ENCODE data around the gene DENND4A.

The DENND4A gene

DNA sequence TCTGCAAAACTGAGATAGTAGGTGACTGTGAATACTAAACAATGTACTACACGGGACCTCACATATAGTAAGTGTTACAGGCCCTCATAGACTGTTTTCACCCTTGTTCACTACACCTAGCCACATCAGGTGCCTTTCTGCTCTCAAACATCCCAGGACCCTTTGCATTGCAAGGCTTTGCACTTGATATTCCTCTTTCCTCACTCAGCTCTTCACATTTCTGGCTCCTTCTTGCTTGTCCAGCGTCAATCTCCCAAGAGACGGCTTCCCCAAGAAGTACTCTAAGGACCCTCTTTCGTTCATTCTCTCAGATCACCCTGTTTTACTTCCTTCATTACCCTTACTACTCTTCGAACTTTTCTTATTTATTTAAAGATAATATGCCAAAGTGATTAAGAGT lies 10.0 kb downstream of the DENND4A start:
- TF ChIP-seq GATA3 (IDR thresholded peaks at IDR 0.05; ENCODE audit: low read depth, low read length): no peak
- TF ChIP-seq GATA2 (IDR thresholded peaks at IDR 0.05; ENCODE audit: low read depth, low read length): no peak

DNA sequence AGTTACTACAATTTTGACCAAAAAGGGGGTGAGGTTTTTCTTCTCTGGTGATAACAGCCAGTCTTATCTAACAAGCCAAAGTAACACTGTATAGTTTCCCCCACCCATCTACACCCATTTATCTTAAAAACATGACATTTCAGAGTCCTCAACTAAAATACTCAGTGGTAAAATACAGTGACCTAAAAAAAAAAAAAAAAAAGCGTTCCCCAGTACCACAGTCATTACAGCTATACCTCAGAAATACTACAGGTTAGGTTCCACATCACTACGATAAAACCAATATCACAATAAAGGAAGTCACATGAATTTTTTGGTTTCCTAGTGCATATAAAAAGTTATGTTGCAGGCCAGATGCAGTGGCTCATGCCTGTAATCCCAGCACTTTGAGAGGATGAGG lies 13.8 kb downstream of the DENND4A start:
- TF ChIP-seq GATA3 (IDR thresholded peaks at IDR 0.05; ENCODE audit: low read depth, low read length) (no peak), GATA2 (IDR thresholded peaks at IDR 0.05; ENCODE audit: low read depth, low read length) (no peak)

DNA sequence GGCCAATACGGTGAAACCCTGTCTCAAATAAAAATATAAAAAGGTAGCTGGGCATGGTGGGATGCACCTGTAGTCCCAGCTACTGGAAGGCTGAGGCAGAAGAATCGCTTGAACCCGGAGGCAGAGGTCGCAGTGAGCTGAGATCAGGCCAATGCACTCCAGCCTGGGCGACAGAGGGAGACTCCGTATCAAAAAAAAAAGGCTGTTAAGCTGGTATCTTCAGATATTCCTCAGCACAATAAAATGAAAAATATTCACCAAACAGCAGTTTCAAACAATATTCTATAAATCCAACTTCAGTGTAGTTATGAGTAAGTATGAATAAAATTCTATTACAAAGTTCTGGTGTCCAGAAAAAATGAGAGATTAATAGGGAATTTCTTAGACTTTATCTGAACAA lies 14.2 kb downstream of the DENND4A start:
- TF ChIP-seq GATA3 (IDR thresholded peaks at IDR 0.05; ENCODE audit: low read depth, low read length): no peak
- TF ChIP-seq GATA2 (IDR thresholded peaks at IDR 0.05; ENCODE audit: low read depth, low read length): no peak

DNA sequence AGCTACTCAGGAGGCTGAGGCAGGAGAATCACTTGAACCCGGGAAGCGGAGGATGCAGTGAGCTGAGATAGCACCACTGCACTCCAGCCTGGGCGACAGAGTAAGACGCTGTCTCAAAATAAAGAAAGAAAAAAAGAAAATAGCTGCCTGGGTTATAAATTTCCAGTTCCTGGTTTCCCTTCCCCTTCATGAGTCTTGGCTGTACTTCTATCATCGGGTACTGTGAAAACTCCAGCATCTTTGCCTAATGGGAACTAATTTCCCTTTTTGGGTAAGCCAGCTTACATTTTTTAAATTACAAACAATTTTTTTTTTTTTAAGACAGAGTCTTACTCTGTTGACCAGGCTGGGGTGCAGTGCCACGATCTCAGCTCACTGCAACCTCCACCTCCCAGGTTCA lies 15.0 kb downstream of the DENND4A start:
- TF ChIP-seq GATA2 (IDR thresholded peaks at IDR 0.05; ENCODE audit: low read depth, low read length): no peak
- no peak for TF ChIP-seq GATA3 (IDR thresholded peaks at IDR 0.05; ENCODE audit: low read depth, low read length)

DNA sequence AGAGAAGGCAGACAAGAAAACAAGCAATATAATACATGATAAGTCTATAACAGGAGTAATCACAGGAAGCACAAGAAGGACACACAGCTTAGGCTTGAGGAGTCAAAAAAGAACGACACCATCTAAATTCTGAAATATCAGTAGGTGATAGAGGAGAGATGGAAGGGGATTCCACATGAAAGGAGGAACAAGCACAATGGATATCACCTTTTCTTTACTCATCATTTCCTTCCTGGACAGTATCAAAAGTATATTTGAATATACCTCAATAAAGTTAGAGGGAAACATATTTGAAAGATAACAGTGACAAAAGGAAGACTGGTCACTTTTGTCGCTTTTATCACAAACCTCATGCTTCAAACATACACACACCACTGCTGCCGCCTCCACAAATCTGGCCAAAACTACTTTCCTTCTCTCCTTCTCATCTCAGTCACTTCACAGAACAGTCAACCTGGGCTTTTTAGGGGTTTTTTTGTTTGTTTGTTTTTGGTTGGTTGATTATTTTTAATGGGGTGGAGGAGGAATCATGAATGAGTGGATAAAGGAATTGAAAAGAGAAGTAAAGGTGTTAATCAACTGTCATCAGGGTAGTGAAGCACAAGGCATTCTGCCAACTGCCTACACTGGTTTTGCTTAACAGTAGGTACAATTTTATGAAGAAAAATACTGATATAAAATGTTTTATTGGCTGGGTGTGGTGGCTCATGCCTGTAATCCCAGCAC lies 18.5 kb downstream of the DENND4A start:
- TF ChIP-seq GATA3 (IDR thresholded peaks at IDR 0.05; ENCODE audit: low read depth, low read length): no peak
- TF ChIP-seq GATA2 (IDR thresholded peaks at IDR 0.05; ENCODE audit: low read depth, low read length): no peak

DNA sequence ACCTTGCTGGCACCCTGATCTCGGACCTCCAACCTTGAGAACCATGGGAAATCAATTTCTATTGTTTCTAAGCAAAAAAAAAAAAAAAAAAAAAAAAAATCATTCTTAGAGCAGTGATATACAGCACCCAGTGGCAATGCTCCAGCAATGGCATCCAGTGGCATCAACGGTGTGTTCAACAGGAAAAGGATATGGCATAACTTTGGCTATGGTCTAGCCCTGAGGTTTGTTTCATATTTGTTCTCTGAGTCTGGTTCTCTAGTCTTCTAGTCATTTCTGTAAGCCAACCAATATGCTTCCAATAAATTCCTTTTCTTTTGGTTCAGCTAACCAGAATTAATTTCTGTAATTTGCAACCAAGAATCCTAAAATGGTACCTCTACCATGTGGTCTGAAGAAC lies 19.2 kb downstream of the DENND4A start:
- TF ChIP-seq GATA3 (IDR thresholded peaks at IDR 0.05; ENCODE audit: low read depth, low read length) (no peak), GATA2 (IDR thresholded peaks at IDR 0.05; ENCODE audit: low read depth, low read length) (no peak)

DNA sequence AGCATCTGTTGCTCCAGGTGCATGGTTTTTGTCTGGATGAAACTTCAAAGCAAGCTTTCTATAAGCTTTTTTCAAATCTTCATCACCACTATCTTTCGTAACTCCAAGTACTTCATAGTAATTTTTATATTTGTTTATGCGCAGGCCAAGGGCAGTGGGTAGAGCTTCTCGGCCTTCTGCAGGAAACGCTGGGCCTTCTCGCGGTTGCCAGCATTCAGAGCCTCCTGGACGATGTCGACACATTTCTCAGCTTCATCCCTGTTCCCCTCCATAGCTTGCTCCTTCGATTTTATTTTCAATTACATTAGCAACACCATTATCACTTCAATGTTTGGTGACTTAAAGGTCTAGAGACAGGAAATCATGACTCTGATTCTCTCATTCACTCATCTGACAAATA lies 20.2 kb downstream of the DENND4A start:
- no peak for TF ChIP-seq GATA3 (IDR thresholded peaks at IDR 0.05; ENCODE audit: low read depth, low read length)
- TF ChIP-seq GATA2 (IDR thresholded peaks at IDR 0.05; ENCODE audit: low read depth, low read length): no peak

DNA sequence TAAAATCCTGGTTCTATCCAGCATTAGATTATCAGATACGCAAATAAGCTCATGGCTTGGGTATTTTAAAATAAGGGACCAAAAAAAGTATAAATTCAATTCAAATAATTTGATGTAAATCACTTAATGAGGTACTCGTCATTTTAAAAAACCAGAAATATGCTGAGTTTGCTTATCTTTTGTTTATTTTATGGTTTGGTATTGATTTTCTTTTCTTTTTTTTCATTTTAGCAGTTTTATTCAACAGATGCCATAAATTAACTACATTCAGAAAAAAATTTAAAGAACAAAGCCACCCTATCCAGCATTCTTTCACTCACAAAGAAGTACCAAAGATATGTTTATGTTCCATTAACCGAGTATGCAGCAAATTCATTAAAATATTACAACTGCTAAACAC lies 22.6 kb downstream of the DENND4A start:
- no peak for TF ChIP-seq GATA3 (IDR thresholded peaks at IDR 0.05; ENCODE audit: low read depth, low read length)
- TF ChIP-seq GATA2 (IDR thresholded peaks at IDR 0.05; ENCODE audit: low read depth, low read length): no peak

DNA sequence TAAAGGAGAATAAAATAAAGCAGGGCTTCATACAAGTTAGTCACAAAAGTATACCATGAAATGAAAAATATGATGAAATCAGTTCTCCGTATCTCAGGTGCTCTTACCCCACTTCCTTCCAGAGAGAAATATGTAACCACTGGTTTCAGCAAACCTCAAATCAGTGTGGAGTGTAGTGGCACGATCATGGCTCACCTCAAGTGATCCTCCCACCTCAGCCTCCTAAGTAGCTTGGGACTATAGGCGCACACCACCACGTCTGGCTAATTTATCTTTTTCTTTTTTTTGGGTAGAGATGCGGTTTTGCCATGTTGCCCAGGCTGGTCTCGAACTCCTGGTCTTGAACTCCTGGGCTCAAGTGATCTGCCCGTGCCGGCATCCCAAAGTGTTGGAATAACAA lies 24.2 kb downstream of the DENND4A start:
- TF ChIP-seq GATA2 (IDR thresholded peaks at IDR 0.05; ENCODE audit: low read depth, low read length) (no peak), GATA3 (IDR thresholded peaks at IDR 0.05; ENCODE audit: low read depth, low read length) (no peak)

DNA sequence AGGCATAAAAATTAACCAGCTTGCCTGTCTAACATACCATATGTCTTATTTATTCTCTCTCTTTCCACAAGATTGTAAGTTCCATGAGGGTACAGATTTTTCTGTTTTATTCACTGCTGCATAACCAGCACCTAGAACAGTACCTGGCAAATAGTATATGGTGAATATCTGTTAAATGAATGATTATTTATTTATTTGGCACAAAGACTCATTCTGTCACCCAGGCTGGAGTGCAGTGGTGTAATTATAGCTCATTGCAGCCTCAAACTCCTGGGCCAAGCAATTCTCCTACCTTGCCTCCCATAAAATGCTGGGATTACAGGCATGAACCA lies 24.9 kb downstream of the DENND4A start:
- TF ChIP-seq GATA2 (IDR thresholded peaks at IDR 0.05; ENCODE audit: low read depth, low read length): no peak
- no peak for TF ChIP-seq GATA3 (IDR thresholded peaks at IDR 0.05; ENCODE audit: low read depth, low read length)

DNA sequence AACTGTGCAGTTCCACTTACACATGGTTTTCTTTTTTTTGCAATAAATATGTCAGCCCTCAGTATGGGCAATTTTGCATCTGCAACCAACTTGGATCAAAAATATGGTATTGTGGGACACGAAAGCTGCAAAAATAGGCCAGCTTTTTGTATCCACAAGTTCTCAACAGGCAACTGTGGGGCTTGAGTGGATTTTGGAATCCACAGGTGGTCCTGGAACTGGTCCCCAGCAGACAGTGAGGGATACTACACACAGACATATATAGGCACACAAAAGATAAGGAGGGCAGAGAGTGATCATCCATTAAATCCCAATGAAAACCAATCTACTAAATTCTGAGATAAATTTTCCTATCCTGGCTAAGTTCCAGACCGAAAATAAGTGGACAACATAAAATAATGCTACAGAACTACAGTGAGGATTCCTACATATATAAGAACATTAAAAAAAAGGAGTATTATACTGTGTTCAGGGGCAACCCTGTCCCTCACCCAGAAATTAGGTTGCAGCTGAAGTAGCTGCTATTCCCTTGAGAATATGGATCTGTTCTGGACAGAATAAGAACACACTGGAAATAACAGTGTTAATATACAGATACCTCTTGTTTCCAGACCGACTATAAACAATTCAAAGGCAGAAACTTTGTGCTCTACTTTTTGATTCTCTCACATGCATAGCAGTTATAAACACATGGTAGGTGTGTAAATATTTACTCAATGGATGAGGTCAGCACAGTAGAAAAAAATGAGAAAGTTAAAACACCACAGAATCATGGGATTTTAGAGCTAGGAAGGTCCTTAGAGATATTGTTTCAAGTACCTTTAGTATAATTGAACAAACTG lies 25.4 kb downstream of the DENND4A start:
- TF ChIP-seq GATA3 (IDR thresholded peaks at IDR 0.05; ENCODE audit: low read depth, low read length) (no peak), GATA2 (IDR thresholded peaks at IDR 0.05; ENCODE audit: low read depth, low read length) (no peak)

DNA sequence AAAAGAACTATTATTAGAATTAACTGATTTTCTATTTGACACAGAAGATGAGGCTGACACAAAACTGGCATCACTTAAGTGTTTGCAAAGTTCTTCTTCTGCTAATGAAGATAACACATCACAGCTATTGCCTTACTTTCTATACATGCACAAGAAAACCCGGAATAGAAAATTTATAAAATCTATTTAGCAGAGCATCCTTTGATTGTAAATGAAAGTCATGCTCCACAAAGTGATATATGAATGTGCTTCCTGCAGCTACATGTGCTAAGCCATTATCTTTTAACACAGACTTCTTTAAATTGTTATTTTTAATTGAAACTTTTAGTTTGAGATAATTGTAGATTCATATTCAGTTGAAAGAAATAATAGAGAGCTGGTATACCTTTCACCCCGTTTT lies 27.0 kb downstream of the DENND4A start:
- no peak for TF ChIP-seq GATA3 (IDR thresholded peaks at IDR 0.05; ENCODE audit: low read depth, low read length)
- no peak for TF ChIP-seq GATA2 (IDR thresholded peaks at IDR 0.05; ENCODE audit: low read depth, low read length)

DNA sequence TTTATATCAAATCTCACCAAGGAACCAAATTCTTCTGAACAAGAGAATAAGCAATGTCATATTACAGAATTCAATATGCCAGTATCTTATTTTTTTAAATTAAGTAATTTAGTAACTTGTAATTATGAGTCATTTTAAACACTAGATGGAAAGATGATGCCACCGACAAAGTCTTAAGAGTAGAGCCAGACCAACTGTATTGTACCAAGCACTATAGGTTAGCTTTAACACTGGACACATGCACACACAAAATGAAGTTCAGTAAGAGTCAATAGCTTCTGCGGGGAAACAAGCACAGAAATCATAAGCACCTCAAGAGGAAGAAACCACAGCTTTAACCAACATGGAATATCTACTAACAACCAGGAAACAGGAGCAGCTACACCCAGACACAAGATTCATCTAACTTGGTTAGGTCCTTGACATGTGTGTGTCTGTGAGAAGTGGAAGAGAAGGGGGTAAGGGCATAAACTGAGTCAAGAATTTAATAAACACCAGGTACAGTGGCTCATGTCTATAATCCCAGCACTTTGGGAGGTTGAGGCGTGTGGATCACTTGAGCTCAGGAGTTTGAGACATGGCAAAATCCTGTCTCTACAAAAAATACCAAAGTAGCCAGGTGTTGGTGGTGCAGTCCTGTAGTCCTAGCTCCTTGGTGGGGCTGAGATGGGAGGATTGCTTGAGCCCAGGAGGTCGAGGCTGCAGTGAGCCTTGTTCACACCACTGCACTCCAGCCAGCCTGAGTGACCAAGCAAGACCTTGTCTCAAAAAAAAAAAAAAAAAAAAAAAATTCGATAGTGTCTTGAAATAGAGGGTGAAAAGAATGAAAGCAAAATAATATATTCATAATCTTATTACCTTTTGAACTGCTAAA lies 28.9 kb downstream of the DENND4A start:
- TF ChIP-seq GATA2 (IDR thresholded peaks at IDR 0.05; ENCODE audit: low read depth, low read length) (no peak), GATA3 (IDR thresholded peaks at IDR 0.05; ENCODE audit: low read depth, low read length) (no peak)

DNA sequence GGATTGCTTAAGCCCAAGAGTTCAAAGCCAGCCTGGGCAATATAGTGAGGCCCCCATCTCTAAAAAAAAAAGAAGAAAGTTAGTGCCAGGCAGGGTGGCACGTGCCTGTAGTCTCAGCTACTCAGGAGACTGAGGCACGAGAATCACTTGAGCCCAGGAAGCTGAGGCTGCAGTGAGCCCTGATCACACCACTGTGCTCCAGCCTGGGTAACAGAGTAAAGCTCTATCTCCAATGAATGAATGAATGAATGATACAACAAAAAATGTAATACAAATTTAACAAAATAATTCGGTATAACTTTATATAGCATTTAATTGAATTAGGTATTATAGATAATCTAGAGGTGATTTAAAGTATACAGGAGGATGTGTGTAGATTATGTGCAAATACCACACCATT lies 29.7 kb downstream of the DENND4A start:
- TF ChIP-seq GATA2 (IDR thresholded peaks at IDR 0.05; ENCODE audit: low read depth, low read length) (no peak), GATA3 (IDR thresholded peaks at IDR 0.05; ENCODE audit: low read depth, low read length) (no peak)
